Measurements from ENCODE around the gene ZBTB47.

Gene ZBTB47

DNA sequence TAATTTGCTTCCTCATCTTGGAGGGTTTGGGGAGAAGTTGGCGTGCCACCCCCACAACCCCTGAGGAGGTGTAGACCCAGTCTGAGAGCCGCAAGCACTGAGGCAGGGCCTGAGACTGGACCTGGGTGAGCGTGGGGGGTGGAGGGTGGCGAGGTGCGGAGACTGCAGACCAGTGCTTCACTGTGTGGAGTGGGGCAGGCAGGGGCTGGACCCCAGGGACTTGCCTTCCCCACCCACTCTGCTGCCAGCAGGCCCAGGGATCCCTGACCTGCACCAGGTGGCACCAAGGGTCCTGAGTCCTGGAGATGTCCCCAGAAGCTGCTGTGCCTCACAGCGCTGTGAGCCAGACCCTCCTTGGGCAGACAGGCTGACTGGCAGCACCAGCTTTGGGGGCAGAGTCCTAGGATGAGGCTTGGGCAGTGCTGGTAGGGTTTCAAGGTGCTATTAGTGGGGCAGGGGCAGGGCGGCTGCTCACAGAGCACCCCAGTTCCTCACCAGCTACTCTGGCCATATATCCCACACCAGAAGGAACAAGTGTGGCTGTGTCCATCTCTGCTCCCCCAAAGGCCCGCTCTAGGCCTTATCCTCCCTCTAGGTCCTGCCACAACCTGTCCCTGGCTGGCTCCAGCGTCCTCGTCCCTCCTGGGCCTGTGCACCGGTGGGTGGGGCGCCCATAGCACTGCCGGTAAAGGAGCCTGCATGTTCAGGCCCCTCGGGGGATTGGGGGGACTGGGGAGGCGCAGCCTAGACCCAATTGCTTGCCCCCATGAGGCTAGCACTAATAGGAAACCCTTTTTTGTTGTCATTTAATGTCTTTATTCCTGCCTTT is 11.8 kb downstream of the ZBTB47 start:
- no peak for DNase-seq (ENCODE audit: low spot score)

DNA sequence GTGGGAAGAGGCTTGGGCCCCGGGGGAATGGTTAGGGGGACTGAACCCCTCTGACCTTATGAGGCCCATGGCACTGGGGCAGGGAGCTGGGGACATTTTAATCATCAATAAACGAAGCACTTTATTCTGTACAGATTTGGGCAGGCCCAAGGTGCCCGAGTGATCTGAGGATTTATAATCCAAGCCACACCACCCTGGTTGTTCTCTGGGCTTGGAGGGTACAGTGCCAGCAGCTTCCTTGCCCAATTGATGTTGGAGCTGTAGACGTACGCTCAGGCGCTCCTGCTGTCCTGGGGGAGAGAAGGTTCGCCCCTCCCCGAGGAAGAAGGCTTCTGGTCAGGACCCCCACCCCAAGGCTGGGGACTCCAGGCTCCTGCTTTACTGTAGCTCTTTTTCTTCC is 12.5 kb downstream of the ZBTB47 start:
- no peak for DNase-seq (ENCODE audit: low spot score)

DNA sequence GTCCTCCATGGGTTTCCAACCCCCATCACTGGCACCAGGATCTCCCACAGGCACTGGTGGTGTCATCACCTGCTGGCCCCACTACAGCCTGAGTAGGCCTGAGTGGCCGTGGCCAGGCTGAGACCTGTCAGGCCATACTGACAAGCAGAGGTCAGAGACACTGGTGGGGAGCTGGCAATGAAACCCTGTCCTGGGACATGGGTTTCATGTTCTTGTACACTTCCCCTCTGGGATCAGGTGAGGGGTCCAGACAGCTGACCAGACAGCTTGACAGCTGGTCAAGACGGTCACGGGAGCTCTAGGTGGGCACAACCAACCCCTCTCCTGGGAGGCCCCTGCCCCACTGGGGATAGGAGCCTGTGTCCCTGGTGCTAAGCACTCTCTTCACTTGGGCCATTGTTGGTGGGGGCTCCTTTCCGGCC is 13.1 kb downstream of the ZBTB47 start:
- DNase-seq (ENCODE audit: low spot score) = no peak

DNA sequence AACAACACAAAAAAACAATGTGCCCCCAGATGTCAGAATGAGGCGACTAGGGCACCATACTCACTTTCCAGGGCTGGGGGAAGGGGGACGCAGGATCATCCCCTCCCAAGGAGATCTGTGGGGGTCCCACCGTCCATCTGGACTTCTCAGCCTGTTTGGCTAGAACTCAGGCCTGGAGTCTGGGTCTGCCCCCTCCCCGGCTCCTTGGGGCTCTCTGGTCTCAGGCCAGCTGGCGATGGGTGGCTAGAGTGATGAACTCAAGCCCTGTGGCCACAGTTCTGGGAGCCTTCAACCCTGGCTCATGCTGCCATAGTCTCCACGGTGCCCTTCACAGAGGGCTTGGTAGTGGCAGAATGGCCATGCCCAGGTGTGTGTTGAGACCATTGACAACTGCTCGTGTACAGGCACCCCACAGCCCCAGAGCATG is 13.6 kb downstream of the ZBTB47 start:
- DNase-seq (ENCODE audit: low spot score) = no peak

DNA sequence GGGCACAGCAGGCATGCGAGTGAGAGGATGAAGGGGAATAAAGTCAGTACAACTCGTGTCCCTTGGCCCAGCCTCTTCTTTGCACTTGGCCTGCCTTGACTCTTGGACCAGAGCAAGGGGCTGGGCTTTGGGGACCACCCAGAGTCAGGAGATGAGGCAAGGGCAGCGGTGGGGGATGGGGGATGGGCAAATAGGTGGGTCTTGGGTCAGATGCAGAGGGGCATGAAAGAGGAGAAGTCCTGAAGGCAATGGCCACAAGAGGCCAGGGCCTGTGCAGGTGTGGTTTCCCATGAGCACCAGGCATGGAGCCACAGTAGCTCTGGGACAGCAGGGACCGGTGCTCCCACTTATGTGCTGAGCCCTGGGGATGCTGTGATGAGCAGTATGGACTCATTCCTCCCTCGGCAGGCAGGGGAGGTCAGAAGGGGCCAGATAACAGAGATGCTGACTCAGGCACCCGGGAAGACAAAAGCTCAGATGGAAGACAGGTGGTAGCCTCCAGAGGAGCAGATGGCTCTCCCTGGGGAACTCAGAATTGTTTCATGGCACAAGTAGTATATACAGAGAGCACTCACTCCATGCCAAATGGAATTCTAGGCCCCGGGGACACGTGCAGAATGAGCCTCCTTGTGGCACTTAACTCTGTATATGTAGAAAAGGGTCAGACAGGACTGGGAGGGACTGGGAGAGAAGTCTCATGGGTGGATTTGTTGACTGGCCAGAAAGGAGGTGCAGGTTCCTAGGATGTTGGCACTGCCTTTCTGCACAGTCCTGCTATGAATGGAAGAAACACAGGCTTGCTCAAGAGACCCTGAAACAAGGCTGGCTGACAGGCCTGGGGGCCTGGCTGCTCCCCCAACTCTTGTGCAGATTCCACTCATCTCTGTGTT is 14.3 kb downstream of the ZBTB47 start:
- DNase-seq (ENCODE audit: low spot score) = peak; percentile 80

DNA sequence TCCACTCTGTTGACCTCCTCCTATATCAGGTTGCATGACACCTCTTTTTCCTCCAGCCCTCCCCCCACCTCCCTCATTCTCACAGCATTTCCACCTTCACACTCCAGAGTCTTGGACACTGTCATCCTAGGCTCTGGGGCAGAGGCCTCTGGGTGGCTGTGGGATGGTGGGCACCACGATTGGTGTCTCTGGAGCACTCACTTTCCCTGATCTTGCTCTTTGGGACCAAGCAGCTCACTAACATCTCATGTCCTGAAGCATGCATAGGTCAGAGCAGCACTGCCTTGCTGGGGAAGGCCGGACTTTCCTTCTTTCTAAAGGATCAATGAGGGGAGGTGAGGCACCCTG is 14.9 kb downstream of the ZBTB47 start:
- no peak for DNase-seq (ENCODE audit: low spot score)

DNA sequence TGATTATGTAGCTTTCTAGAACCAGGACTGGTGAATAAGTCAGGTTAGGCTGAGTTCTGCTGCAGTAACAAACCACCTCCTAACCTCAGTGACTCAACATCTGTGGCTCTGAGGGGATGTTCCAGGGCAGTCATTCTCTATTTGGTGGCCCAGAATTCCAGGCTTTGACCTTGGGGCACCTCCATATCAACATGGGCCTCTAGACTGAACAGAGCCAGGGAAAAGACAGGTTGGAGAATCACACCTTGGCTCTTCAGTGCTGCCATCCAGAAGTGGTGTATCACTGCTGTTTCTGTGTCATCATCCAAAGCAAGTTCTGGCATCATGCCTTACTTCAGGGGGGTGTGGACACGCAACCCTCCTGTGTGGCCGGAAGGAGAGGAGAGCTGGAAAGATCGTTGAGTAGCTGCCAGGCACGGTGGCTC is 15.3 kb downstream of the ZBTB47 start:
- DNase-seq (ENCODE audit: low spot score) = no peak

DNA sequence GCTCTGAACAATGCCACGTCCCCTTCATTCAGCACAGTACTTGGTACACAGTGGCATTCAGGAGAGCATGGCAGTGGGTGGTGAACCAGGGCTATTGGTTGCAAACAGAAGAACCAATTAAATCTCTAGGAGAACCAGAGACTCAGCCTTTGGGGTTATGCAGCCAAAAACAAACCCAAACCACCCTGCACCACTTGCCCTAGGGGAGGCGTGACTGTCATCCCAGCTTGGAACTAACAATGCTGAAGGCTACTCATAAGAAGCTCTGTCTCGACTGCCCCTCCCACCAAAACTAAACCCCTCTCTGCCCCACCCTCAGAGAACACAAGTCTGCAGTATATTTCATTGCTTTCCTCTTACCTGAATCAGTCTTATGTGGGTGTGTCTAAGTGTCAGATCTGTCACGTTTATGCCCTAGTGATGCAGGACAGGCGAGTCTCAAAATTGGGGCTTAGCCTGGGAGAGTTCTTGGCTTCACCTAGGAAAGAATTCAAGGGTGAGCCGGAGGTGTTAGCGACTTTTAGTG is 16.6 kb downstream of the ZBTB47 start:
- no peak for DNase-seq (ENCODE audit: low spot score)

DNA sequence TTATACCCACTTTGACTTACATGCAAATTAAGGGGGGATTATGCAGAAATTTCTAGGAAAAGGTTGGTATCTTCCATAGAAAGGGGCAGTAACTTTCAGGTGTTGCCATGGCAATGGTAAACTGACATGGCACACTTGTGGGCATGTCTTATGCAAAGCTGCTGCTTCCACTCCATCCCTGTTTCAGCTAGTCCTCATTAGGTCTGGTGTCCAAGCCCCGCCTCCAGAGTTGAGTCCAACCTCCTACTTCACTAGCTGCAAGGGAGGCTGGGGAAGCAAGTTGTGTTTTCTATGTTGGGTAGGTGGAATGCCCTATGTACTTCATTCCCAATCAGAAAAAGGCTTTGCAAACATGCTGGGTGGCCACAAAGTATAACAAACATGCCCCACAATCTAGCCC is 17.2 kb downstream of the ZBTB47 start:
- DNase-seq (ENCODE audit: low spot score) = no peak

DNA sequence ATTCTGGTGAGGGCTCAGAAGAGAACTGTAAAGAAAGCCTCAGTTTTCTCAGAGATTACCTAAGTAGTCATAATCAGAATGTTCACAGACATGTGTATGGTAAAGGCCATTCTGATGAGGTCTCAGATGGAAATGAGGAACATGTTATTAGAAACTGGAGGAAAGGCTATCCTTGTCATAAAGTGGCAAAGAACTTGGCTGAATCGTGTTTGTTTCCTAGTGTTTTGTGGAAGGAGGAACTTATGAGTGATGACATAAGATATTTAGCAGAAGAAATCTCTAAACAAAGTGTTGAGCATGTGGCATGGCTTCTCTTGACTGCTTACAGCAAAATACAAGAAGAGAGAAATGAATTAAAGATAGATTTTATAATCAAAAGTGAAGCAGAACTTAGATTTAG is 19.0 kb downstream of the ZBTB47 start:
- no peak for DNase-seq (ENCODE audit: low spot score)

DNA sequence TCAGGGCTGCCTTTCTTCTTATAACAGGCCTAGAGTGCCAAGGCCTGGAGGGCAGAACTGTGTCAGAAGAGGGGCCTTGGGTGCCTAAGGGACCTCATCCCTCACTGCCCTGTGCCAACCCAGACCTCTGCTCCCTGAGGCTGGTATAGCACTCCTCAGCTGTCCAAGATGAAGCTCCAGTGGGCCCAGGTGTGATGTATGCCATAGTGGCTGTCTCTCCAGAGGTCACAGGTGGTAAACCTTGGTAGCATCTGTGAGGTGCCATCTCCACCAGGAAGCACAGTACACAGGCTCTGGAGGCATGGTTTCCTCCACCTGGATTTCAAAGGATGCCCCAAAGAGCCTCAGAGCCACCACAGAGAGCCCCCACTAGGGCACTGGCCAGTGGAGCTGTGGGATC is 19.6 kb downstream of the ZBTB47 start:
- DNase-seq (ENCODE audit: low spot score) = no peak

DNA sequence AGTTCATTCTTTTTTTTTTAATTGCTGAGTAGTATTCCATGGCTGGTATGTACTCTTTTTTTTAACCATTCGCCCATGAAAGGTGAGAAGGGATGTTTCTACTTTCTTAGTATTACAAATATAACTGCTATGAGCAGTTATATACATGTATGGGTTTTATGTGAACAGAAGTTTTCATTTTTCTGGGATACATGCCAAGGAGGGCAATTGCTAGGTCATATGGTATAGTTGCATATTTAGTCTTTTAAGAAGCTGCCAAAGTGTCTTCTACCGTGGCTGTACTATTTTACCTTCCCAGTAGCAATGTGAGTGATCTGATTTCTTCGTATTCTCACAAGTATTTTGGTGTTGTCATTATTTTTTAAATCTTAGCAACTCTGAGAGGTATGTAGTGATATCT is 20.6 kb downstream of the ZBTB47 start:
- no peak for DNase-seq (ENCODE audit: low spot score)

DNA sequence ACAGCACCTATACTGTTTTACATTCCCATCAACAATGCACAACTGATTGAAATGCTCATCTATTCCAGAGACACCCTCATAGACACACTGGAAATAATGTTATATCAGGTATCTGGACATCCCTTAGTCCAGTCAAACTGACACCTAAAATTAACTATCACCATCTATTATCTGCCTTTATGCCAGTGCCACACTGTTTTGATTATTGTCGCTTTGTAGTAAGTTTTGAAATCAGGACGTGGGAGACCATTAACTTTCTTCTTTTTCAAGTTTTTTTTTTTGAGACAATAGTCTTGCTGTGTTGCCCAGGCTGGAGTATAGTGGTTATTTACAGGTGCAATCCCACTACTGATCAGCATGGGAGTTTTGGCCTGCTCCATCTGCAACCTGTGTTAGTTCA is 22.4 kb downstream of the ZBTB47 start:
- no peak for DNase-seq (ENCODE audit: low spot score)

DNA sequence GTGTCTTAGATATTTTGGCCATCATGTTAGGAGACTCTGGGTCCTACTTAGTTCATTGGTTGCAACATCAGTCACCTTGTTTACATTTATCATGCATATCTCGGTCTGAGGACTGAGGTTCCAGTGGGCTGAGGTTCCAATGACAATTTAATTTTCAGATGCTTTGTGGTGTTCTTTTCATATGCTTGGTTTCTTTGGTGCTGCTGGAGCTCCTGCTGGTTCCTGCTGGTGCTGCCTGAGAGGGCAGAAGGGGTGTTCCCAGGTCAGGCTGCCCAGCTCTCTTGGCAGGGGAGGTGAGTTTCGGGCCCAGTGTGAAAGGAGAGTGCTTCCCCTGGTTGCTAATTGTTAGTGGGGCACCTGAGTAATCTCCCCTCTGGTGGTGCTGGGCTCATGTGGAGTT is 24.9 kb downstream of the ZBTB47 start:
- no peak for DNase-seq (ENCODE audit: low spot score)

DNA sequence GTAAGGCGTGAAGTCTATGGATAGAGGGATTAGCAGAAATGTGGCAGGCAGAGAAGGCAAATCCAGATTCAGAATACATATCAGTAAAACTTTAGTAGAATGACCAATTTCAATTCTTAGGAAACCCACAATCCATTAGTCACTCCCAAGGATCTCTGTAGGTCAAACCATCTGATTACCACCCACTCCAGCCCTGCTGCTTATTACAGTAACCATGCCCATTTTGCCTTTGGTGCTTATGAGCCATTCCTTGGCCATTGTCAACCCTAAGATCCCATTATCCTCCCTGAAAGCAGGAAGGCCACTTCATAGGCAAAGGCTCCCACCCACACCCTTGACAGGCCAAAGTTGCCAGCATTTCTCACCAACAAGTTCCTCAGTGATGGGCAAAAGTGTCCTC is 26.8 kb downstream of the ZBTB47 start:
- DNase-seq (ENCODE audit: low spot score) = no peak

DNA sequence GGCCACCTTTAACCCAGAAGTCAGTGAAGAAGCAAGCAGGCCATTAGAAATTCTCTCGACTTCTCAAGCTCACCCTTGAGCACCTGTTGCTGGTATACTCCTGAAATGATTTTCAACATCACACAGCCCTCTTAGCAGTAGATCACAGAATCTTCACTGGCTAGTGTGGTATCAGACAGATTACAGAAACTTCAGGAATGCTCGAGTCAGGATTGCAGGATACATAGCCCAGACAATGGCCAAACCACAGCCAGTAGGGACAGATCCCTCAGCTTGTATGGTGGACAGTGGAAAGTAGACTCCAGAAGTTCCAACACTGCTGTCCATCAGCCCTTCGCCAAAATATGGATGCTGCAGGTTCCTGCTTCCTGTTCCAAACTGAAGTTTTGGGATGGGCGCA is 27.3 kb downstream of the ZBTB47 start:
- DNase-seq (ENCODE audit: low spot score) = no peak

DNA sequence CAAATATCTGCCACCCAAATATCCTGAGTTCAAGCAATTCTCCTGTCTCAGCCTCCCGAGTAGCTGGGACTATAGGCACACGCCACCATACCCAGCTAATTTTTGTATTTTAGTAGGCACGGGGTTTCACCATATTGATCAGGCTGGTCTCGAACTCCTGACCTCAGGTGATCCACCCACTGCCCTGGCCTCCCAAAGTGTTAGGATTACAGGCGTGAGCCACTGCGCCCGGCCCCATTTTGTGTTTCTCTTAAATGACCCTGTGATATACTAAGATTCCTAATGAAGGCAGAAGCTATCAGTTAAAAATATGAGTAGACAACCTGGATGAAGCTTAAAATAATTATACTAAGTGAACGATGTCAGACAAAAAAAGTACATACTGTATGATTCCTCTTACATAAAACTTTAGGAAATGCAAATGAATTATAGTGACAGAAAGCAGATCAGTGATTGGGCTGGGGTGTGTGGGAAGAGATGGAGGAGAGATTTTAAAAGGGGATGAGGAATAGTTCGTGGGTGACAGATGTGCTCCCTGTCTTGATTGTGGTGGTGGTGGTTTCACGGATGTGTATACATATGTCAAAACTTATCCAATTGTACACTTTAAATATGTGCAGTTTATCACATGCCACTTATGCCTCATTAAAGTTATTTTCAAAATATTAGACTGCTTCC is 28.0 kb downstream of the ZBTB47 start:
- no peak for DNase-seq (ENCODE audit: low spot score)

DNA sequence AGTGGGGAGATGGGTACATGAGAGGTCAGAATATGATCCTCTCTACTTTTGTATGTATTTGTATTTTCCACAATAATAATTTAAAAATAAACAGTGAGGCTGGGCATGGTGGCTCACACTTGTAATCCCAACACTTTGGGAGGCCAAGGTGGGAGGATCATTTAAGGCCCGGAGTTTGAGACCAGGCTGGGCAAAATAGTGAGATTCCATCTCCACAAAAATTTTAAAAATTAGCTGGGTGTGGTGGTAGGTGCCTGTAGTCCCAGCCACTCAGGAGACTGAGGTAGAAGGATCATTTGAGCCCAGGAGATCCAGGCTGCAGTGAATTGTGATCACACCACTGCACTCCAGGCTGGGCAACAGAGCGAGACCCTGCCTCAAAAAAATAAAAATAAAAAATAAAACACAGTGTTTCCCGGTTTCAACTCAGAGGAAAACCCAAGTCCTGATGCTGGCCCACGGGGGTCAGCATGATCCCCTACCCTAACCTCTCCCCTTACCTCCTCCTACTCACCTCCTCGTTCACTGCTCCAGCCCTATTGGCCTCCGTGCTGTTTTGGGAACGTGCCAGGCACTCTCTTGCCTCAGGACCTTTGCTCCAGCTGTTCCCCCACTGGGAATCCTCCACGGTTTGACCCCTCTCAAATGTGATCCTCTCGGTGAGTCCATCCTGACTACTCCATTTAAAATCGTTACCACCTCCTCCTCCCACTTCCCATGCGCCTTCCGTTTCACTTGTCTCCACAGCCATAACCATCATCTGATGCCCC is 29.0 kb downstream of the ZBTB47 start:
- DNase-seq (ENCODE audit: low spot score) = no peak

DNA sequence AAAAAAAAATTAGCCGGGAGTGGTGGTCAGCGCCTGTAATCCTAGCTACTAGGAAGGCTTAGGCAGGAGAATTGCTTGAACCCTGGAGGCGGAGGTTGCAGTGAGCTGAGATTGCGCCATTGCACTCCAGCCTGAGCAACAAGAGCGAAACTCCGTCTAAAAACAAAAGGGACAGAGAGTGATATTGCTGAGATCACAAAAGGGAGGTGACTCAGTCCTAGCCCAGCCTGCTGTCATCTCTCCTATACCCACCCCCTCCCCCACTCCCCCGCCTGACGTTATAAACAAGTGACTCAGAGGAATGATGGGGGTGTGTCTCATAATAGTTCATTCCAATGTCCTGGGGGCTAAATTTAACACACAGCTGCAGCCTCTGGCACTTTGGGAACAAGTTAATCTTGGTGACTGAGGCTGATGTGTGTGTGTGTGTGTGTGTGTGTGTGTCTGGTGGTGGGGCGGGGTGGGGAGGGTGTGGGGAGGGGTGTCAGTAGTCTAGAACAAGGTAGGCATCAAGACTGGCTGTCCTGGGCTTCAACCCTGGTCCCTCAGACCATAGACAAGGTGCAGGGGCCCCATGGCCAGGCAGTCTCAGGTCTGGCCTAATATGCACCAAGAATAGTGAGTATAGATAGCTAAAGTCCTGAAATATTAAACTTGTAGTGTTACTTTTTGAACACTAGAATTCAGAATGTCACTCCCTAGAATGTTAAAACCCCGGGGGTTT is 30.5 kb downstream of the ZBTB47 start:
- no peak for DNase-seq (ENCODE audit: low spot score)

DNA sequence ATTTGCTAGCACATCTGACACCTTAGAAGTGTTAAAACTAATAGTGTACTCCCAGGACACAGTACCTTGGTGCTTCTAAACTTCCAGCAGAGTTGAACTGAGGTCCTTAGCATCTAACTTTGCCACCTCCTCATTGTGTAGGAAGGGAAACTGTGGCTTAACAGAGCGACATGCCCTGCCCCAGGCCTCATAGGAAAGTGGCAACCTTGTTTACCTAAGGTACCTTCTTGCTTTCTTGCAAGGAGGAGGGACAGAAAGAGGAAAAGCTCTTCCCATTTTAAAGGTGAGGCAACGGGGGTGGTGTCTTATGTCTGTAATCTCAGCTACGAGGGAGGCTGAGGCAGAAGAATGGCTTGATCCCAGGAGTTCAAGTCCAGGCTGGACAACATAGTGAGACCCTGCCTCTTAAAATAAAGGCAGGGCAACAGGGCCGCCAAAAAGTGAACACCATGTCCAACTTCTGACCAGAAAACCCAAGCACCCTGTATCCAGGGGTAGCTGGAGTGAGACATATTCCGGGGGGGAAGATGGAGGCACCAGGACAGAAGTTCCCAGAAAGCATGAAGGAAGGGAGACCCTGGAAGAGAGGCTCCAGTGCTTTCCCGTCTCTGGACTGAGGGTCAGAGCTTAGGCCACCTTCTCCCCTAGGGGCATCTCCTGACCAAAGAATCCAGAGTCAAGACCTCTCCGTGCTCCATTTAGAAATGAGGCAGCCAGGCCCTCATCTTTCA is 31.3 kb downstream of the ZBTB47 start:
- DNase-seq (ENCODE audit: low spot score) = no peak

Data from cerebellar cortex (tissue), 1 donor.